IPS-15b (cell line): ENCODE measurements around the gene USF3.
A peak's percentile ranks its signal among the peaks of the same experiment; 100 is the strongest.

Experiments
- H3K27me3 ChIP-seq: one replicate; pipeline ENCODE4 v1.6.1; 2013; ENCODE audit warnings: low read length; ENCODE audit not compliant: control insufficient read depth, insufficient read depth
- H3K36me3 ChIP-seq: one replicate; pipeline ENCODE4 v1.6.1; 2013; ENCODE audit warnings: low read length; ENCODE audit not compliant: control insufficient read depth, insufficient read depth
- H3K4me1 ChIP-seq: one replicate; pipeline ENCODE4 v1.6.1; 2013; ENCODE audit warnings: mild to moderate bottlenecking, low read length; ENCODE audit not compliant: control insufficient read depth, insufficient read depth
- H3K4me3 ChIP-seq: one replicate; pipeline ENCODE4 v1.5.1; 2013; ENCODE audit warnings: low read depth, low read length
- H3K9ac ChIP-seq: one replicate; pipeline ENCODE4 v1.6.1; 2013; ENCODE audit warnings: low read depth, mild to moderate bottlenecking, low read length
- H3K9me3 ChIP-seq: one replicate; pipeline ENCODE4 v1.6.1; 2013; ENCODE audit warnings: mild to moderate bottlenecking, low read length; ENCODE audit not compliant: control insufficient read depth, insufficient read depth

USF3 gene

DNA sequence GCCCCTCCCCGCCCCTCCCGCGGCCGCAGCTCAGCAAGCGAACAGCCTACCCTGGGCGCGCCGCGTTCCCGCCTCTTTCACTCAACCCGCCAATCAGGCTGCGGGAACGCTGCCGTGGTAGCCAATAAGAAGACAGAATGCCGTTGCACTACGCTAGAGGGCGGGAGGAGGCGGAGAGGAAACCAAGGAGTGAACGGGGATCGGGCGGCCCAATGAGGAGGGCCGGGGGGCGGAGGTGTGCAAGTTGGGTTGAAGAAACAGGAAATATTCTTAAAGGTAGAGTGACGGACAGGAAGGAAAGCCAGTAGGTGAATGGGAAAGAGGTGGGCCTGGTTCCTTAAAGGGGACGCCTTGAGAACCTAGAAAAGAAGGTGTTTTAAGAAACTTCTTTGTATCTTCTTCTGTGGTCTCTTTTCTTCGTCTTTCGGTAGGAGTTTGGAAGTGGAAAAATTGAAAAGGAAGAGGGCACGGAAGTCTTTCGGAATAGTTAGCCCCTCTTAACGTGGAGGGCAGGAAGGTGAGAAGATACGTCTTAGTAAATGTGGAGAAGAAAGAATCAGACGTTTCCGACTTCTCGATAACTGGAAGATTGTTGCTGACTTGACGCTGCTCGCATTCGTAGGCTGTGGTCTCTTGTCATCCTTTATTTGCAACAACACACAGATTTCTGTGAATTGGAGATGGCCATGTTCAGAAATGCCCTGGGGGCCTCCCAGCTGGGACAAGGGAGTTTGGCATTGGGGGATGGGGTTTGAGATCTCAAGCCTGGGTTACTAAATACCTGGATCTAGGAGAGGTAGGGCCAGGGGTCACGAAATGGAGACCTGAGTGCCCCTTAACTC lies 437 bp upstream of the USF3 start:
- Histone ChIP-seq H3K9me3 (no peaks in the 10 kb centered on the region), H3K4me1 (peaks cover 8% of the 10 kb centered on the region), H3K27me3 (no peaks in the 10 kb centered on the region), H3K4me3 (peak overlapping the region; percentile 98), H3K36me3 (no peaks in the 10 kb centered on the region), H3K9ac (peak overlapping the region; percentile 74)

DNA sequence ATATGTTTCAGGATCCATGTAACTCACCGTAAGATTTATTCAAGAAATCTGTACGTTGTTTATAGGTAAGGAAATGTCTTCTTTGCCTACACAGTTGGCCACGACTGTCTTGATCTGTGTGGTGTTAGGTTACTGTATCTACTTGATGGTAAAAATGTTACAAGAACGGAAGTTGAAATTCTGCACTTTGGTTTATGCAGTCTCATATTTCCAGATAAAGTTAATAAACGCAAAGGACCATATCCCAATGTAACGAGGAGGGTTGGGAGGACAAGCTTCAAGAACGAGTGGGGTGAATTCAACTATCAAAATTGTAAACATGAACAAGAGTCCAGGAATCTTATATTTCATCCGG lies 1.0 kb downstream of the USF3 start:
- H3K27me3 ChIP-seq = no peaks in the 10 kb centered on the region
- peak overlapping the region; percentile 82 for H3K9ac ChIP-seq
- peaks cover 14% of the 10 kb centered on the region for H3K4me1 ChIP-seq
- no peaks in the 10 kb centered on the region for H3K9me3 ChIP-seq
- peak overlapping the region; percentile 82 for H3K4me3 ChIP-seq
- no peaks in the 10 kb centered on the region for H3K36me3 ChIP-seq

- H3K36me3 ChIP-seq = no peaks in the 10 kb centered on the region
- H3K9me3 ChIP-seq = no peaks in the 10 kb centered on the region
- H3K4me1 ChIP-seq = peaks cover 16% of the 10 kb centered on the region
- no peak overlapping the region for H3K4me3 ChIP-seq
- H3K9ac ChIP-seq = no peak overlapping the region
- no peaks in the 10 kb centered on the region for H3K27me3 ChIP-seq
Measured at GRCh38 chr3:113690482-113690881, 6.0 kb downstream of the USF3 start.

- H3K4me1 ChIP-seq = peaks cover 13% of the 10 kb centered on the region
- no peak overlapping the region for H3K9ac ChIP-seq
- H3K27me3 ChIP-seq = no peaks in the 10 kb centered on the region
- no peaks in the 10 kb centered on the region for H3K9me3 ChIP-seq
- H3K36me3 ChIP-seq = no peaks in the 10 kb centered on the region
- H3K4me3 ChIP-seq = no peak overlapping the region
Measured at GRCh38 chr3:113685956-113686721, 10.3 kb downstream of the USF3 start.

GRCh38 chr3:113685124-113685523 lies 11.3 kb downstream of the USF3 start:
- Histone ChIP-seq H3K27me3 (no peaks in the 10 kb centered on the region), H3K4me3 (no peak overlapping the region), H3K9me3 (no peaks in the 10 kb centered on the region), H3K9ac (no peak overlapping the region), H3K36me3 (no peaks in the 10 kb centered on the region), H3K4me1 (peaks cover 12% of the 10 kb centered on the region)

DNA sequence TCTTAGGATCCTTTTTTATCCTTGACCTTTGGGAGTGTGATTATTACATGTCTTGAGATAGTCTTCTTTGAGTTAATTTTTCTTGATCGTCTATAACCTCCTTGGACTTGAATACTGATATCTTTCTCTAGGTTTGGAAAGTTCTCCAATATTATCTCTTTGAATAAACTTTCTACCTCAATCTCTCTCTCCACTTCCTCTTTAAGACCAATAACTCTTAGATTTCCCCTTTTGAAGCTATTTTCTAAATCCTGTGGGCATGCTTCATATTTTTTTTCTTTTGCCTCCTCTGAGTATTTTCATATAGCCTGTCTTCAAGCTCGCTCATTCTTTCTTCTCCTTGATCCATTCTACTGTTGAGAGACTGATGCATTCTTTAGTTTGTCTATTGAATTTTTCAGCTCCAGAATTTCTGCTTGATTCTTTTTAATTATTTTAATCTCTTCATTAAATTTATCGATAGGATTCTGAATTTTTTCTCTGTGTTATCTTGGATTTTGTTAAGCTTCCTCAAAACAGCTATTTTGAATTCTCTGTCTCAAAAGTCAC lies 12.1 kb downstream of the USF3 start:
- H3K36me3 ChIP-seq = no peaks in the 10 kb centered on the region
- H3K4me3 ChIP-seq = no peak overlapping the region
- no peaks in the 10 kb centered on the region for H3K9me3 ChIP-seq
- peaks cover 12% of the 10 kb centered on the region for H3K4me1 ChIP-seq
- H3K27me3 ChIP-seq = no peaks in the 10 kb centered on the region
- H3K9ac ChIP-seq = no peak overlapping the region

DNA sequence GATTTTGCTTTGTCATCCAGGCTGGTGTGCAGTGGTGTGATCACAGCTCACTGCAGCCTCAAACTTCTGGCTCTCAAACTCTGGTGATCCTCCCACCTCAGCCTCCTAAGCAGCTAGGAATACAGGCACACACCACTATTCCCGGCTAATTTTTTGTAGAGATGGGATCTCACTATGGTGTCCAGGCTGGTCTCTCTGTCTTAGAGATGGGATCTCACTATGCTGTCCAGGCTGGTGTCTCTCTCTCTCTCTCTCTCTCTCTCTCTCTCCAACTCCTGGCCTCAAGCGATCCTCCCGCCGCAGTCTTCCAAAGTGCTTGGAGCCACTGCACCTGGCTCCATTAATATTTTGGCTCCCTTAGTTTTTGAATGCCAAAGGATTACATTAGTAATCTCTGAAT lies 17.7 kb downstream of the USF3 start:
- H3K4me1 ChIP-seq = peaks cover 8% of the 10 kb centered on the region
- H3K9me3 ChIP-seq = no peaks in the 10 kb centered on the region
- no peak overlapping the region for H3K4me3 ChIP-seq
- no peak overlapping the region for H3K9ac ChIP-seq
- no peaks in the 10 kb centered on the region for H3K36me3 ChIP-seq
- H3K27me3 ChIP-seq = no peaks in the 10 kb centered on the region

- Histone ChIP-seq H3K9me3 (no peaks in the 10 kb centered on the region), H3K36me3 (no peaks in the 10 kb centered on the region), H3K9ac (no peak overlapping the region), H3K4me1 (peaks cover 8% of the 10 kb centered on the region), H3K27me3 (no peaks in the 10 kb centered on the region), H3K4me3 (no peak overlapping the region)
Measured at GRCh38 chr3:113677737-113678136, 18.7 kb downstream of the USF3 start.

- no peaks in the 10 kb centered on the region for H3K9me3 ChIP-seq
- no peaks in the 10 kb centered on the region for H3K36me3 ChIP-seq
- H3K4me1 ChIP-seq = peaks cover 8% of the 10 kb centered on the region
Measured at GRCh38 chr3:113676261-113676660, 20.2 kb downstream of the USF3 start.

GRCh38 chr3:113673593-113673992 lies 22.8 kb downstream of the USF3 start:
- no peaks in the 10 kb centered on the region for H3K27me3 ChIP-seq
- H3K9me3 ChIP-seq = no peaks in the 10 kb centered on the region
- H3K4me3 ChIP-seq = no peak overlapping the region
- H3K9ac ChIP-seq = no peak overlapping the region
- peaks cover 8% of the 10 kb centered on the region for H3K4me1 ChIP-seq
- H3K36me3 ChIP-seq = no peaks in the 10 kb centered on the region

More at GRCh38 chr3:113676261-113676660, 20.2 kb downstream of the USF3 start:
- Histone ChIP-seq H3K9ac (no peak overlapping the region), H3K4me3 (no peak overlapping the region), H3K27me3 (no peaks in the 10 kb centered on the region)

DNA sequence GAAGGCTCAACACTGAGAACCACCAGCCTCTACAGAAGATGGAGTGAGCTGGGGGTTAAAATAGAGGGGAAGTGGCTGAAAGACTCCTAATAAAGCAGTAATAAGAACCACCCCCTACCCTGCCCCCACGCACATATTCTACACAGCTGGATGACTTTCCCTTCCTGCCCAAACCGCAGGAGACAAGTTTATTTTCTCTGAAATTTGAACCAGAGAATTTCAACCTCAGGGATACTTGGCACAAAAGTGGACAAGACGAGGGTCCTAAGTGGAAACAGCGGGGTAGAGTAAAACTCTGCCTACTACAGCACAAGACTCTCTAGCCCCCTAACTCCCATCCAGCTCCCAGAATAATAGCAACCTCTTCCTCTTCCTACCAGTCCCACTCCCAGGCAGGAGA lies 28.4 kb downstream of the USF3 start:
- no peaks in the 10 kb centered on the region for H3K36me3 ChIP-seq
- peaks cover 10% of the 10 kb centered on the region for H3K4me1 ChIP-seq
- no peaks in the 10 kb centered on the region for H3K9me3 ChIP-seq
- no peak overlapping the region for H3K9ac ChIP-seq
- no peaks in the 10 kb centered on the region for H3K27me3 ChIP-seq
- H3K4me3 ChIP-seq = no peak overlapping the region
